GM23248 (cell line): ENCODE data around the gene IFNK.

Source experiments
- EZH2 ChIP-seq: fragments of 200-600 bp; sonication (generic); IDR thresholded peaks from 2 replicates; pipeline ENCODE4 v1.6.1; 2018; ENCODE audit warnings: antibody characterized with exemption, mild to moderate bottlenecking; ENCODE audit not compliant: insufficient read depth, poor library complexity, severe bottlenecking
- EZH2phosphoT487 ChIP-seq: fragments of 200-600 bp; sonication (generic); IDR thresholded peaks from 2 replicates; pipeline ENCODE4 v1.6.1; 2018; ENCODE audit warnings: antibody characterized with exemption, moderate library complexity, mild to moderate bottlenecking, low read depth; ENCODE audit not compliant: insufficient read depth

DNA sequence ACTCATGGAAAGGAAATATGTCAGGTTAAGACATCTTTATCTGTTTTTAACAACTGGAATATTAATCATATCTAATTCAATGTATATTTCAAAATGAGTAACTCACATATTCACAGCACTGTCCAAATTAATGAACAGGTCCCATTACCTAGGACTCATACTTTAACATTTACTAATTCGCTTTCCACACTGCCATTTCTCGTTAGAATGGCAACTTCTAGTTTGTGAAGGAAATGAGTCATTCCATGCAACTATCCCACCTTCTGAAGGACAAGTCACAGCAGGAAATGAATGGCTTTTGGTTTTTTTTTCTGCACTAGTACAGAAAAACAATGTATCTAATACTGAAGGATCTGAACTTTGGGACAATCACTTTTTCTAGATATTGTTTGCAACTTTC is 24.6 kb upstream of the IFNK start:
- no peak for TF ChIP-seq EZH2
- no peak for TF ChIP-seq EZH2phosphoT487
